Muscle of leg (tissue), 11 donors: ENCODE measurements around the gene FBLN2. TPM values are rescaled to one million over a fixed set of nuclear protein-coding genes. Genes with fewer than 3 reads are reported as not detected.
A peak's percentile ranks its signal among the peaks of the same experiment; 100 is the strongest.
"Not testable (repeated sequence)": the region's sequence is repeated elsewhere in the genome, so short reads cannot be mapped to it uniquely, and the experiment has no call there.

Experiments used
- DNase-seq: peaks from one replicate; pipeline ENCODE4 v3.0.0; 2013
- H3K27ac ChIP-seq: one replicate; pipeline ENCODE4 v1.5.1; 2013; ENCODE audit warnings: mild to moderate bottlenecking, low read length, control low read depth
- H3K27me3 ChIP-seq: one replicate; pipeline ENCODE4 v1.6.1; 2013; ENCODE audit warnings: low read length; ENCODE audit not compliant: control insufficient read depth, insufficient read depth
- H3K36me3 ChIP-seq: one replicate; pipeline ENCODE4 v1.6.1; 2013; ENCODE audit warnings: low read length; ENCODE audit not compliant: control insufficient read depth, insufficient read depth
- H3K4me1 ChIP-seq: one replicate; pipeline ENCODE4 v1.6.1; 2013; ENCODE audit warnings: low read length; ENCODE audit not compliant: control insufficient read depth, insufficient read depth
- H3K4me3 ChIP-seq: one replicate; pipeline ENCODE4 v1.5.1; 2013; ENCODE audit warnings: low read length, control low read depth
- H3K9me3 ChIP-seq: replicated peaks from 2 replicates; pipeline ENCODE4 v1.6.1; 2013; ENCODE audit warnings: low read depth, low read length; ENCODE audit not compliant: control insufficient read depth
- WGBS: methylation state at CpG from one replicate; pipeline ENCODE4 v1.1.5; 2013; ENCODE audit warnings: missing lambda C conversion rate; ENCODE audit not compliant: insufficient coverage; 5-methylcytosine and 5-hydroxymethylcytosine counted together
- polyA plus RNA-seq, 8 donors: library from polyadenylated mRNA; unstranded; fragments of 120-200 nt; gene quantifications; one replicate each; pipeline versions ENCODE4 v1.2.1 to v1.2.3, GENCODE V29; 2013; ENCODE audit warnings: inconsistent platforms in 1 of 8, low replicate concordance in 1 of 8; ENCODE audit not compliant: insufficient read length in 8 of 8, insufficient read depth in 1 of 8
- total RNA-seq: library from RNA; stranded (reverse); fragments of 120-200 nt; gene quantifications from one replicate; pipeline ENCODE4 v1.2.4, GENCODE V29; 2013

The FBLN2 gene
- total and polyA plus RNA-seq, 9 donors = 24.4 to 78.6 (median 61.1) TPM

DNA sequence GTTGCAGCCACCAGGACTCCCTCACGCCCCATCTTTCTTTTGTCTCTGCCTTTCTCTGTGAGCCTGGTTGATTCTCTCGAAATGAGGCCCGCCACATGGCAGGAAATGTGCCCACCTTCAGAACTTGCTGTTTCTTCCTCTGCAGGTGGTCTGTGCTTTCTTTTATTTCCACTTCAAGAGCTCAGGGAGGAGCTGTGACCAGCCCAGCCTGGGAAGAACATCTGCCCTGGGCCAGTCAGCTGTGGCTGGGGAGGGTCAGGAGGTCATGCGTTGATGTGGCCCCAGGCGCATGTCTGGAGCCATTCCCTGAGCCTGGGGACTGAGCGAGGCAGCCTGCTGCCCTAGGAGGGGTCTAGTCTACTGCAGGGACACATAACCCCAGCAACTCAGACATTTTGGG is 8.0 kb downstream of the FBLN2 start:
- no peak for DNase-seq
- H3K36me3 ChIP-seq = no peaks in the 10 kb centered on the region
- H3K4me3 ChIP-seq = no peak overlapping the region
- peaks cover 31% of the 10 kb centered on the region for H3K4me1 ChIP-seq
- H3K27ac ChIP-seq = no peak overlapping the region
- H3K9me3 ChIP-seq = no peaks in the 10 kb centered on the region
- WGBS = 65% methylated on average over 3 of the region's 6 CpGs
- peaks cover 9% of the 10 kb centered on the region for H3K27me3 ChIP-seq

DNA sequence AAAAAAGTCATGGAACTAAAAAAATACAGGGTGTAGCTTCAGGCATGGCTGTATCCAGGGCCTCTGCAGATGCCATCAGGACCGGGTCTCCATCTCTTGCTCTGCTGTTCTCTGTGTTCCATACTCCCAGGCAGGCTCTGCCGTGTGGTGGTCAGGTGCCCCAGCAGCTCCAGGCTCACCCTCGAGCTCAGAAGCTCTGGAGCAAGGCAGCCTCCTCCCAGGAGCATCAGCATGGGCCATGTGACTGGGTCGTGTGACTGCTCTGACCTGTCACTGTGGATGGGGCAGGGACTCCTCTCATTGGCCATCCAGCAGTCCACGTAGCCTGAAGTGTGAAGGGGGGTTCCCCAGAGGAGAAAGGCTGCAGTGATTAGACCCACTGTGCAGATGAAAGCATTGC is 8.5 kb downstream of the FBLN2 start:
- no peaks in the 10 kb centered on the region for H3K36me3 ChIP-seq
- H3K27me3 ChIP-seq = peaks cover 9% of the 10 kb centered on the region
- peaks cover 31% of the 10 kb centered on the region for H3K4me1 ChIP-seq
- H3K9me3 ChIP-seq = no peaks in the 10 kb centered on the region
- H3K4me3 ChIP-seq = no peak overlapping the region
- 56% methylated on average over 5 of the region's 5 CpGs for WGBS
- no peak for DNase-seq
- H3K27ac ChIP-seq = peak overlapping the region; percentile 20

DNA sequence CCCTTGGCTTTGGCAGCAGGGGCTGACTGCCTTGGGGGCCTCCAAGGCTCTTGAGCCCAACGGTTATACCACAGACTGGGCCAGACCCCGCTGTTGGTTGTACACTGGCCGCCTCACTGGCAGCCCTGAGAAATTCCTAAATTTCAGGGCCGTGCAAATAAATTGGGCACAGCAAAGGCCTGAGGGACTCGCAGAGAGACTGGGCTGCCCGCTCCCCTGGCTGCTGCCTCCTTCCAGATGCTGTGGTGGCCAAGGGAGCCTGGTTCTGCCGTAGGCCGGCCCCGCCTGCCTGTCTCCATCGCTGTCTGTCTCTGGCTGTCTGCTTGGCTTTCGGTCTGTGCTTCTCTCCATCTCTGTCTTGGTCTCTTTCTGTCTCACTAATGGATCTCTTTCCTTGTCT is 9.0 kb downstream of the FBLN2 start:
- H3K27me3 ChIP-seq = peaks cover 7% of the 10 kb centered on the region
- H3K4me1 ChIP-seq = peaks cover 31% of the 10 kb centered on the region
- no peak overlapping the region for H3K4me3 ChIP-seq
- H3K36me3 ChIP-seq = no peaks in the 10 kb centered on the region
- 61% methylated on average over 11 of the region's 11 CpGs for WGBS
- H3K27ac ChIP-seq = peak overlapping the region; percentile 20
- no peak for DNase-seq
- no peaks in the 10 kb centered on the region for H3K9me3 ChIP-seq

DNA sequence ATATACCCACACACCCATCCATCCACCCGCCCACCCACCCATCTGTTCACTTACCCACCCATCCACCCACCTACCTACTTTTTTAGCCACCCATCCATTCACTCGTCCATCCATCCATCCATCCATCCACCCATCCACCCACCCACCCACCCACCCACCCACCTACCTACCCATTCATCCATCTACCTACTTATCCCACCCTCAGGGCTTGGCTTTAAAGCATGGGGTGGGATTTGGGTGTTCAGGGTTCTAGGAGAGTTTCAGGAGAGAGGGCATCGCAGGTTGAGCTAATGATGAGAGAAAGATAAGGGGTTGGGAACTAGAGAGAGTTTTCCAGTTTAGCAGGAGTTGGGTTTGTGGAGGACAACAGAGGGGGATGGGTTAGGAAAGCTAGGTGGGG is 9.7 kb downstream of the FBLN2 start:
- WGBS = 92% methylated on average over 1 of the region's 3 CpGs
- Histone ChIP-seq H3K9me3 (no peaks in the 10 kb centered on the region), H3K27me3 (peaks cover 6% of the 10 kb centered on the region), H3K27ac (no peak overlapping the region), H3K4me3 (no peak overlapping the region), H3K36me3 (no peaks in the 10 kb centered on the region), H3K4me1 (peaks cover 38% of the 10 kb centered on the region)
- DNase-seq = no peak

DNA sequence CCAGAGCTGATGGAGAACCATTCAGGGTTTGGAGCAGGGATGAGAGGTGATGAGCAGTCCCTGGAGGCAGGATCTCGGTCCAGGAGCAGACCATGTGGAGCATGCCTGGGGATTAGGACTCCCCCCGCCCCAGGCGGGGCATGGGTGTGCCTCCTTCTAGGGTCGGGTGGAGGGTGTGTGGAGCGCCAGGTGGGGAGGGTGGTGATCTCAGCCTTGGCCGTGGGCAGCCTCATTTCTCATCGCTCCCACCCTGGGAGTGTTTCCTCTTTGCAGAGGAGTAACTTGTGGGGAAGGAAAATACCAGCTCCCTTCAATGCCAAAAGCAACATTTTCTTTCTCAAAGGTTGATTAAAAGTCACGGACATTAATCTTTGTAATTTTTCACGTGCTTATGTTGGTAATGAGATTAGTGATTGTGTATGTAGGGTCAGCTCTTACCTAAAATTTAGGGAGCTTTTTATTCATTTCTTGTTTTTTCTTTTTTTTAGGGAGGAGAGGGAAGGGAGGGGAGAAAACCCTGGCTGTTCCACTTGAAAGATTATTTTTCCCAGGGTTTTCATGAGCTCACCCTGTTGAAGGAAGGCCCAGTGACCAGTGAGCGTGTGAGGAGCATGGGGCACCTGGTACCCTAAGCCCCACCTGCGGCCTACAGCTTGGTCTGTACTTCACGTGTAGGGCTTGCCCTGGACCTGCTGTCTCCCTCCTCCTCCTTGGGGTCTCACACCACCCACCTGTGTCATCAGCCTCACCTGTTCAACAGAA is 11.0 kb downstream of the FBLN2 start:
- Histone ChIP-seq H3K27ac (peak overlapping the region; percentile 59), H3K9me3 (no peaks in the 10 kb centered on the region), H3K36me3 (no peaks in the 10 kb centered on the region), H3K4me1 (peaks cover 44% of the 10 kb centered on the region), H3K4me3 (no peak overlapping the region), H3K27me3 (peaks cover 4% of the 10 kb centered on the region)
- WGBS = 36% methylated on average over 6 of the region's 12 CpGs
- DNase-seq = peak; percentile 61

GRCh38 chr3:13561376-13561775 is 12.5 kb downstream of the FBLN2 start:
- WGBS = 80% methylated on average over 7 of the region's 9 CpGs
- no peak overlapping the region for H3K27ac ChIP-seq
- H3K9me3 ChIP-seq = no peaks in the 10 kb centered on the region
- DNase-seq = no peak
- peaks cover 4% of the 10 kb centered on the region for H3K27me3 ChIP-seq
- no peak overlapping the region for H3K4me3 ChIP-seq
- no peaks in the 10 kb centered on the region for H3K36me3 ChIP-seq
- peaks cover 42% of the 10 kb centered on the region for H3K4me1 ChIP-seq

- H3K4me1 ChIP-seq = peaks cover 37% of the 10 kb centered on the region
- H3K27ac ChIP-seq = no peak overlapping the region
Observed at GRCh38 chr3:13561967-13562366, 13.0 kb downstream of the FBLN2 start.

GRCh38 chr3:13562421-13562820 is 13.5 kb downstream of the FBLN2 start:
- not testable (repeated sequence) for H3K27ac ChIP-seq, H3K9me3 ChIP-seq, H3K36me3 ChIP-seq, H3K4me3 ChIP-seq, H3K27me3 ChIP-seq, DNase-seq
- WGBS = 78% methylated on average over 8 of the region's 9 CpGs
- peaks cover 34% of the 10 kb centered on the region for H3K4me1 ChIP-seq

More at GRCh38 chr3:13561967-13562366, 13.0 kb downstream of the FBLN2 start:
- Histone ChIP-seq H3K9me3 (no peaks in the 10 kb centered on the region), H3K36me3 (no peaks in the 10 kb centered on the region), H3K4me3 (no peak overlapping the region), H3K27me3 (peaks cover 4% of the 10 kb centered on the region)
- DNase-seq = no peak
- 0% methylated on average over 1 of the region's 4 CpGs for whole genome bisulfite sequencing

DNA sequence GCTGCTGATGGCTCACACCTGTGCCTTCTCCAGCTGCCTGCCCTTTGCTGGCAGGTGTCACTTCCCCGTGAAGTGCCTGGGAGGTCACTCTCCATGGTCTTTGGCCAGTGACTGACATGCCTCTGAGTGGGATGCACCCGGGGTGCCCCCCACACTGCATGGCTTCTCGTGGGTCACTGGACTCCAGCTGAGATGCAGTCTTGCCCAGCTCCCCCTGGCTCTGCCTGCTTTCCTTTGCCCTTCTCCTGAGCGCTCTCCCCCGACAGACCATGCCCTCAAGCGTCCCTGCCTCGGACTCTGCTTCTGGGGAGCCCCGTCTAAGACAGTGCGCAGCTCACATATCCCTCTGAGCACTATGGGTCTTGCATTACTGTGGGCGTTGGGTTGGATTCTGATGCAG is 14.4 kb downstream of the FBLN2 start:
- 85% methylated on average over 9 of the region's 10 CpGs for WGBS
- Histone ChIP-seq H3K36me3 (no peaks in the 10 kb centered on the region), H3K4me1 (peaks cover 29% of the 10 kb centered on the region), H3K27ac (no peak overlapping the region), H3K4me3 (no peak overlapping the region), H3K9me3 (no peaks in the 10 kb centered on the region), H3K27me3 (peaks cover 4% of the 10 kb centered on the region)
- no peak for DNase-seq

DNA sequence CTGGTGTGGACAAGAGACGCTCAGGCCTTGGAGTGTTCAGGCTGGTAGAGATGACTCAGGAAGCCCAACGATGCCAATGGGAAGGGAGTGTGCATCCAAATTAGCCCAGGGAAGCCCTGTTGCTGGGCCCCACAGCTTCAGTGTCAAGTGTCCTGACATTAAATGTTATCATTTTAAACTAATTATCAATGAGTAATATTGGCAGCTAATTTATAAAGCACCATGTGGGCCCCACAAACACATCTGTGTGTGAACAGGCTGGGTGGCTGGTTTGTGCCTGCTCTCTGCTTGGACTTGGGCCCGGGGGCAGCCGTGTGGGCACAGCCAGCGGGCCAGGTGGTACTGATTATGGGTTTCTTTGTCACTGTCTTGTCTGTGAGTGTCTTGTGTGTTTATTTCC is 15.0 kb downstream of the FBLN2 start:
- no CpG with 5 or more reads among the region's 5 CpGs for WGBS
- Histone ChIP-seq H3K9me3 (no peaks in the 10 kb centered on the region), H3K4me3 (no peak overlapping the region), H3K4me1 (peaks cover 32% of the 10 kb centered on the region), H3K27ac (no peak overlapping the region), H3K27me3 (peaks cover 7% of the 10 kb centered on the region), H3K36me3 (no peaks in the 10 kb centered on the region)
- DNase-seq = no peak
